Activated naive CD4-positive, alpha-beta T cell treated with anti-CD3 and anti-CD28 coated beads, Interleukin-2, amount 50 U/mL, for 24 hours (primary cell): ENCODE data around the gene DNAJC5G.
"Not testable (repeated sequence)": the region's sequence is repeated elsewhere in the genome, so short reads cannot be mapped to it uniquely, and the experiment has no call there.

Source experiments
- H3K27ac Mint-ChIP-seq: one replicate; pipeline ENCODE4 v1.8.0; 2021; ENCODE audit warnings: mild to moderate bottlenecking, mixed read lengths
- H3K27me3 Mint-ChIP-seq: one replicate; pipeline ENCODE4 v1.8.0; 2021; ENCODE audit warnings: mixed read lengths
- H3K36me3 Mint-ChIP-seq: one replicate; pipeline ENCODE4 v1.8.0; 2021; ENCODE audit warnings: mixed read lengths
- H3K4me1 Mint-ChIP-seq: one replicate; pipeline ENCODE4 v1.8.0; 2021; ENCODE audit warnings: mixed read lengths
- H3K4me3 Mint-ChIP-seq: one replicate; pipeline ENCODE4 v1.8.0; 2021; ENCODE audit warnings: mild to moderate bottlenecking, mixed read lengths
- H3K9me3 Mint-ChIP-seq: one replicate; pipeline ENCODE4 v1.8.0; 2021; ENCODE audit warnings: mixed read lengths

The DNAJC5G gene

GRCh38 chr2:27264253-27264752, 10.9 kb upstream of the DNAJC5G start:
- no peak overlapping the region for H3K27ac Mint-ChIP-seq
- no peaks in the 10 kb centered on the region for H3K9me3 Mint-ChIP-seq
- peaks cover 28% of the 10 kb centered on the region for H3K4me1 Mint-ChIP-seq
- H3K36me3 Mint-ChIP-seq = no peaks in the 10 kb centered on the region
- peaks cover 37% of the 10 kb centered on the region for H3K27me3 Mint-ChIP-seq
- H3K4me3 Mint-ChIP-seq = peak overlapping the region; percentile 87

DNA sequence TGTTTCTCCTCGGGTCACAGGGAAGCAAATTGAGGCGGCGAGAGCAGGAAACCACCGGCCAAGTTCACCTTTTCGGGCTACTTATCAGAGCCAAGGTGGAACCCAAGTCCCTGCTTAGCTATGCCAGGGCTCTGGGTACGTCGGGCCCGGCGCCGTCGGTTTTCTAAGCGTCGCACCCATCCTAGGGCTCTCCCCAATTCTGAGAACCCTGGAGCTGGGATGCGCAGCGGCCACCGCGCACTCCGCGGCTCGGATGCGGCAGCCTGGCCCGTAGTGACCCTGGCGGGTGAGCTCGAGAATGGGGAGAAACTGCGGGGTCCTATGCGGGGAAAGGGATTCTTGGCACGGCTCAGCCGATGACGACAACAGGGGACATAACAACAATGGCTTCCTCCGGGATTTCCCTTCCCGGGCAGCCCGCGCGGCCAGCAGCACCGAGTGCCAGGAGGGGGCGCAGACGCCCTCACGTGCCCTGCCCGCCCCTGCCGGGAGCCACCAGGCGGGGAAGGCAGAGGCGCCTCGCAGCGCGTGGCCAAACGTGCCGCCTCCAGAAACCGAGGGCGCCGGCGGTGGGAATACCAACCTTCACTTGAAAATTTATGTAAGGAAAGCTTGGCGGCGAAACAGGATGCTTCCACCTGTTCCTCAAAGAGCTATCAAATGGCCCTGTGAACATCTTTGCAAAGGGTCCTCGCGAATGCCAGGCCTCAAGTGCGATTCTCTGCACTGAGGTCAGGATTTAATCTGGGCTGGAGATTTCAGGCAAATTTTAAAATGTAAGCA, 10.3 kb upstream of the DNAJC5G start:
- H3K27me3 Mint-ChIP-seq = peaks cover 32% of the 10 kb centered on the region
- H3K9me3 Mint-ChIP-seq = no peaks in the 10 kb centered on the region
- peaks cover 28% of the 10 kb centered on the region for H3K4me1 Mint-ChIP-seq
- H3K27ac Mint-ChIP-seq = no peak overlapping the region
- peak overlapping the region; percentile 71 for H3K4me3 Mint-ChIP-seq
- no peaks in the 10 kb centered on the region for H3K36me3 Mint-ChIP-seq

DNA sequence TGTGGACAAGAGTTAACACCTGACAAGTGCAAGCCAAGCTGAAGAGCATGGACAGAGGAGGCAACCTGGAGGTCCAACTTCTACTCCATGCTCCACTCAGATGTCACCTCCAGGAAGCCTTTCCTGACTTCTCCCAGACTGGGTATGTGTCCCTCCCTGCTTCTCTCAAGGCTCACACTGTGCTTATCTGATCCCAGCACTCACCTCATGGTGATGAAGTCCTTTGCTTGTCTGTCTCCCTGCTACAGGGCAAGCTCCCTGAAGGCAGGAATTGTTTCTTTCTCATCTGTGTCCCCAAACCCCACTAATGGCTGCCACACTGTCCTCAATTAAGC, 9.7 kb upstream of the DNAJC5G start:
- H3K4me1 Mint-ChIP-seq = peaks cover 28% of the 10 kb centered on the region
- H3K4me3 Mint-ChIP-seq = peak overlapping the region; percentile 59
- peaks cover 27% of the 10 kb centered on the region for H3K27me3 Mint-ChIP-seq
- H3K27ac Mint-ChIP-seq = no peak overlapping the region
- no peaks in the 10 kb centered on the region for H3K9me3 Mint-ChIP-seq
- H3K36me3 Mint-ChIP-seq = no peaks in the 10 kb centered on the region

DNA sequence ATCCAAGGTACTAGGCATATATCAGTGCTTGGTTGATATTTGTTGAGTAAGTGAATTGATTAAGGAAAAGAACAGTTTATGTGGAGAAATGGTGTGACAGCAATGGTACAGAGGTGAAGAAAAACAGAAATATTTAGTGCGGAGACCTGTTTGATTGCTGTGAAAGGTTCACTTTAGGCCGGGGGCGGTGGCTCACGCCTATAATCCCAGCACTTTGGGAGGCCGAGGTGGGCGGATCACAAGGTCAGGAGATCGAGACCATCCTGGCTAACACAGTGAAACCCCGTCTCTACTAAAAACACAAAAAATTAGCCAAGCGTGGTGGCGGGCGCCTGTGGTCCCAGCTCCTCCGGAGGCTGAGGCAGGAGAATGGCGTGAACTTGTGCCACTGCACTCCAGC, 6.9 kb upstream of the DNAJC5G start:
- not testable (repeated sequence) for H3K27ac Mint-ChIP-seq, H3K9me3 Mint-ChIP-seq, H3K36me3 Mint-ChIP-seq, H3K4me3 Mint-ChIP-seq
- peaks cover 10% of the 10 kb centered on the region for H3K27me3 Mint-ChIP-seq
- peaks cover 14% of the 10 kb centered on the region for H3K4me1 Mint-ChIP-seq

DNA sequence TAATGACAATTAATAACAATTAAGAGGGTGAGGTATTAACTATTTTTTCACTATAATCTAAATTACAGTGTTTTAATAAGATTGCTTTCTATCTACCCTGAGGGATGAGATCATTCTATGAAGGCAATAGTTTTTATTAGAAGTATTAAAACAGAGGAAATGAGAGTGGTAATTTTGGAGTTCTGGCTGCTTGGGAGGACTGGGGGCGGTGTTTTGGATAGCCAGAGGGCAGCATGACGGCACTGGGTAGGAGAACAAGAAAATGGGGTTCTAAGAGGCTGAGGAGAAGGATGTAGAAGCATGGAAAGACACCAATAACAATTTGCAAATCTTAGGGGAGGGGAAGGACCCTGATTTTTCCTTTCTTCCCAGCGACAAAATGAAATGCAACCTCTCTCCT, 5.1 kb upstream of the DNAJC5G start:
- Mint-ChIP-seq H3K27me3 (peaks cover 6% of the 10 kb centered on the region), H3K4me3 (no peak overlapping the region), H3K27ac (no peak overlapping the region), H3K9me3 (no peaks in the 10 kb centered on the region), H3K4me1 (peaks cover 3% of the 10 kb centered on the region), H3K36me3 (no peaks in the 10 kb centered on the region)

DNA sequence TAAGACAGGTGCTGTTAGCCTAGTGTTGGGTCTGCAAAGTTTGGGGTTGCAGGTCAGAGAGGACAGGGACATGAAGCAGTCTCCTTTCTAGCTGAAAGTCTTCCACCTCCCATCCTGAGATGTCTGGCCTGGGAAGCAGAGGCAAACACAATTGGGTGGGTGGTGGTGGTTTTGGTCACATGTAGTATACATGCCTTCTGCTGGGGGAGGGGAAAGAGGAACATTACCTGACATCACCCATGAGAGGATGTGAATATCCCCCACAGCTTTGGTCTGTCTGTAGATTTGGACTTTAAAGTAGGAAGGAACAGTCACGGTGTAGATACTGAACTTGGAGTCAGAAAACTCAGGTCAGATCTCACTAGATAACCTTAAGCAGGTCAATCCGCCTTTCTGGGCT, 4.6 kb upstream of the DNAJC5G start:
- no peaks in the 10 kb centered on the region for H3K36me3 Mint-ChIP-seq
- H3K4me1 Mint-ChIP-seq = no peaks in the 10 kb centered on the region
- H3K9me3 Mint-ChIP-seq = no peaks in the 10 kb centered on the region
- peaks cover 2% of the 10 kb centered on the region for H3K27me3 Mint-ChIP-seq
- H3K27ac Mint-ChIP-seq = no peak overlapping the region
- no peak overlapping the region for H3K4me3 Mint-ChIP-seq

DNA sequence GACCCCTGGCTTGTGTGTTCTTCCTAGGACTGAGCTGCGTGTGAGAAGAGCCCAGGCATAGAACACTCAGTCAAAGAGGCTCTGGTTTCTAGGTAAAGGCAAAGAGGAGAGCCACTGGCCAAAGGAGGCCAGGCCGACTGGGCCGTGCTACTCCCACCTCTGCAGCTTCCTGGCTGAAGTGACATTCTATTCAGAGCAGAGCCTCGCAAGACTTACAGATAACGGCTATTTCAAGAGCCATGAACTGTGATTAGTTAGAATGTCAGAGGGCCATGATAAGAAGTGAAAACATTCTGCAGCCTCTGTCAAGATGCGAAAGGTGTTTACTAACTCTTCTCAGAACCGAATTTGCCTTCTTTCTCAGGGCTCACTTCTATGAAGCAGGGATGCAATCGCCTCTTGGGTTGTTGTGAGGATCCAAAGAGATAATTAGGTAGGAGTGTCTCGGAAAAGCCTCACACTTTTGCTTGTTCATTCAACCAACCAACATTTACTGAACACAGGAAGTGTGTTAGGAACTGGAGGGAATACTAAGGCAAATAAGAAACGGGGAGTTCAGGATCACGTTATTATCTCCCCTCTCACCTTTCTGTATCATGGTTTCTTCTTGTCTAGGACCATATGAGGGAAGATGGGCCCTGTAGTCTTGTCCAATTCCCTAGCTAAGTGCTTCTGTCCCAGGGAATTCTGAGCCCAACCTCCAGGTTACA, 3.4 kb upstream of the DNAJC5G start:
- Mint-ChIP-seq H3K36me3 (no peaks in the 10 kb centered on the region), H3K4me3 (no peak overlapping the region), H3K27me3 (peaks cover 2% of the 10 kb centered on the region), H3K4me1 (no peaks in the 10 kb centered on the region), H3K9me3 (no peaks in the 10 kb centered on the region), H3K27ac (no peak overlapping the region)

GRCh38 chr2:27272537-27273522, 2.4 kb upstream of the DNAJC5G start:
- not testable (repeated sequence) for H3K9me3 Mint-ChIP-seq, H3K27ac Mint-ChIP-seq, H3K4me1 Mint-ChIP-seq, H3K4me3 Mint-ChIP-seq, H3K27me3 Mint-ChIP-seq, H3K36me3 Mint-ChIP-seq

DNA sequence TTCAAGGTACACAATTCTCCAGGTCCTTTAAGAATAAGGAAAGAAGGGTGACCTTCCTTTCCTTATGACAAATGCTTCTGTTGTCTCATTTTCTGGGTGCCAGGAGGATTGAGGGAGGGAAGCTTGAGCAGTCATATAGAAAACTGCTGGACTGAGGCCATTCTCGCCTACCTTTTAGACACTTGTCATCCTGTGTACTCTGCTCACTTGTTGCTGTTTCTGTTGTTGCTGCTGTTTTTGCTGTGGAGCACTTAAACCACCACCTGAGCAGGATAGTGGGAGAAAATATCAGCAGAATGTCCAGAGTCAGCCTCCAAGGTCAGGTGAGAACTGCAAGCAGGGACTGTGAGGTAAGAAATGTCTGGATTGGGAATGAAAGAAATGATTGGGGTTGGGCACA, 2.8 kb downstream of the DNAJC5G start:
- no peaks in the 10 kb centered on the region for H3K36me3 Mint-ChIP-seq
- no peak overlapping the region for H3K27ac Mint-ChIP-seq
- peaks cover 8% of the 10 kb centered on the region for H3K4me1 Mint-ChIP-seq
- peaks cover 4% of the 10 kb centered on the region for H3K27me3 Mint-ChIP-seq
- no peaks in the 10 kb centered on the region for H3K9me3 Mint-ChIP-seq
- no peak overlapping the region for H3K4me3 Mint-ChIP-seq

DNA sequence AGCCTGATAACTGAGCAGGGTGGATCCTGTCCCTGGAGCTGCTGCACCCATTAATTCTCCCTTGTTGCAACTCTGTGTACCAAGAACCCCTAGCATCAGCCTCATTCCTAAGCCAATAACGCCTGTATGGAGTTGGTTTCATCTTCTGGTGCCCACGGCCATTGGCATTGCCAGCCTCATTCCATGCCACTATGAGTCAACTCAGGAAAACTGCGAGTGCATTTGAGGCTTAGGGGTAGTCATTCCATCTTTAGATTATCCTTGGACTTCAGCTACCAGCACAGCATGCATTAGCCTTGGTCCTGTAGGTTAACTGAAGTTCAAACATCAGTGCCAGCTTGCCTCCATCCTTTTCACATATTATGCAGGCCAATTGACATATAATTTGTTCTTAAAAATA, 5.6 kb downstream of the DNAJC5G start:
- Mint-ChIP-seq H3K27me3 (peaks cover 2% of the 10 kb centered on the region), H3K36me3 (no peaks in the 10 kb centered on the region), H3K27ac (no peak overlapping the region), H3K9me3 (no peaks in the 10 kb centered on the region), H3K4me1 (peaks cover 8% of the 10 kb centered on the region), H3K4me3 (no peak overlapping the region)

- Mint-ChIP-seq H3K36me3 (no peaks in the 10 kb centered on the region), H3K27me3 (peaks cover 2% of the 10 kb centered on the region), H3K4me3 (no peak overlapping the region), H3K9me3 (no peaks in the 10 kb centered on the region), H3K4me1 (peaks cover 8% of the 10 kb centered on the region), H3K27ac (no peak overlapping the region)
Measured at GRCh38 chr2:27281442-27281841, 6.2 kb downstream of the DNAJC5G start.

DNA sequence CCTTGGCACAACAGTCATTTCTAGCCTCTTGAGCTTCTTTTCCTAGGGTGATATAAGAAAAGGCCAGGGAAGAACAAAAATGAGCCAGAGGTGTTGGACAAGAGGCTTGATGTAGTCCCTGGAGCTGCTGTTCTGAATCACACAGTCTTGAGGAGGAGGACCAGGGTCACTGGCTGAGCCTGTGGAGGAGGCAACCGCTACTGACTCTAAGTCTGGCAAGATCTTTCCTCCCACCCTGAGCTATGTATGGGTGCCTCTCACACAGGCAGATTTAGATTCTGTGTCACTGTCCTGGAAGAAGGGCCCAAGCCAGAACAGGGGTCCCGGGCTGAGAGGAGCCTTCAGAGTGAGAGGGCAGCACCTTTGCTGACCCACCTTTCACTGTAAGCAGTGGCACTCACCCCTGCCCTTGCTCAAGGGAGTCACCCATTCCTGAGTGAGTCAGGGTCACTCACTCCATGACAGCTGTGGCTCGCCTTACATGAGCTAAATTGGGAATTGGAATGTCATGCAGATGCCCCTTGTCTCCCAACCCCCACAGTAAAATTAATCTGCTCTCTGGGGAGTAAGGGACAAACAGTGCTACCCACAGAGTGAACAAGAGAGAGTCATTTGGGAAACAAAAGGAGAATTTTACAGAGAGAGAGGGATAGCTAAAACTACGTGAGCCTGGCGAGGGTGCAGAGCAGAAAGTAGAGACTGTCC, 6.8 kb downstream of the DNAJC5G start, which contains the start of gene TRIM54:
Gene TRIM54, plus strand, starts transcription at position 575 of the 705 bp plus-strand sequence. CDS start 303 bp downstream, outside the sequence.
- H3K4me3 Mint-ChIP-seq = no peak within 1 kb of the TSS
- peaks cover 2% of the 10 kb centered on the region for H3K27me3 Mint-ChIP-seq
- no peaks in the 10 kb centered on the region for H3K36me3 Mint-ChIP-seq
- peaks cover 8% of the 10 kb centered on the region for H3K4me1 Mint-ChIP-seq
- H3K27ac Mint-ChIP-seq = no peak within 1 kb of the TSS
- H3K9me3 Mint-ChIP-seq = no peaks in the 10 kb centered on the region

DNA sequence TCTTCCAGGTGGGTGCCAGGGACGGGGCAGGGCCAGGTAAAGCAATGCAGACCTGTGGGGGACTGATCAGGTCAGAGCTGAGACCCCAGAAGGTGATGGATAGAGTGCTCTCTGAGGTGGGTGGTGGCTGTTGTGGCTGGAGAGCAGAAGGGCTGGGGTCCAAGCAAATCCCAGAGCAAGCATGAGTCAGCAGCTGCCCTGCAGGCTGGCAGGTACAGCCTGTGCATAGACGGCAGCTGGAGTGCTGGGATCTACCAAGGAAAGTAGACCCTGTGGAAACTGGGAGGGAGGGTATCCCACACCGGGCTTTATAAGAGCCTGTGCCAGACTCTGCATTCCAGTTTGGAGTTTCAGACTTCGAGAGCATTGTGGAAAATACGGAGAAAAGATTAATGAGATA, 7.7 kb downstream of the DNAJC5G start:
- Mint-ChIP-seq H3K9me3 (no peaks in the 10 kb centered on the region), H3K27me3 (peaks cover 2% of the 10 kb centered on the region), H3K4me3 (no peak overlapping the region), H3K27ac (no peak overlapping the region), H3K36me3 (no peaks in the 10 kb centered on the region), H3K4me1 (peaks cover 8% of the 10 kb centered on the region)

DNA sequence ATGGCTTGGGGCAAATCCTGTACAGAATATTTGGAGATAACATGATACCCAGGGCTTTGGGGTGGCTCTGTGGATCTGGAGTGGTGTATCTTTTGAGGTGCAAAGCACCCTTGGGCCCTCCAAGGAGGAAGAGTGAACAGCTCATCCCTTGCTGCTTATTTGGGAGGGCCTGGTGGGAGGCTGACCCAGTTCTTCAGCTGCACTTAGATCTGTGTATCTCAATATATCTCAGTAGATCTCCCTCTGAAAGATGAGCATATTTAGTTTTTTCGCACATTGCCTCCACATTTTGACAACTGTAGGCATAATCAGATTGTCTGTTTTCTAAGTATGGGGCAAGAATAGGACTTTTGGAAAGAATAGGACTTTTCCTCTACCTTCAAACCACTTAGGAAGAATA, 9.8 kb downstream of the DNAJC5G start:
- no peak overlapping the region for H3K27ac Mint-ChIP-seq
- no peaks in the 10 kb centered on the region for H3K36me3 Mint-ChIP-seq
- no peak overlapping the region for H3K4me3 Mint-ChIP-seq
- H3K4me1 Mint-ChIP-seq = peaks cover under 1% of the 10 kb centered on the region
- H3K9me3 Mint-ChIP-seq = no peaks in the 10 kb centered on the region
- H3K27me3 Mint-ChIP-seq = peaks cover 3% of the 10 kb centered on the region

GRCh38 chr2:27285481-27285880, 10.2 kb downstream of the DNAJC5G start:
- no peaks in the 10 kb centered on the region for H3K36me3 Mint-ChIP-seq
- no peak overlapping the region for H3K27ac Mint-ChIP-seq
- no peak overlapping the region for H3K4me3 Mint-ChIP-seq
- H3K27me3 Mint-ChIP-seq = peaks cover 3% of the 10 kb centered on the region
- no peaks in the 10 kb centered on the region for H3K9me3 Mint-ChIP-seq
- no peaks in the 10 kb centered on the region for H3K4me1 Mint-ChIP-seq
